Neuronal stem cell (in vitro differentiated cells): ENCODE measurements around the gene TMEM222.

ENCODE experiments used
- DNase-seq: peaks from one replicate; pipeline ENCODE4 v3.0.0-alpha.2; 2013; ENCODE audit warnings: low spot score
- H2AFZ ChIP-seq: one replicate; pipeline ENCODE4 v1.6.1; 2013; ENCODE audit warnings: mild to moderate bottlenecking, low read length, inconsistent platforms
- H2AK5ac ChIP-seq: 2 replicates; pipeline ENCODE4 v1.6.1; 2013; ENCODE audit warnings: low read depth, mild to moderate bottlenecking, inconsistent platforms, low read length, moderate library complexity, mixed read lengths
- H2BK120ac ChIP-seq: 2 replicates; pipeline ENCODE4 v1.6.1; 2013; ENCODE audit warnings: low read depth, mild to moderate bottlenecking, inconsistent platforms, low read length, moderate library complexity, mixed read lengths
- H2BK12ac ChIP-seq: one replicate; pipeline ENCODE4 v1.6.1; 2013; ENCODE audit warnings: low read length, inconsistent platforms
- H2BK15ac ChIP-seq: 2 replicates; pipeline ENCODE4 v1.6.1; 2013; ENCODE audit warnings: mild to moderate bottlenecking, low read length, inconsistent platforms, mixed read lengths
- H2BK5ac ChIP-seq: one replicate; pipeline ENCODE4 v1.6.1; 2013; ENCODE audit warnings: inconsistent platforms, mild to moderate bottlenecking, low read length, moderate library complexity
- H3K14ac ChIP-seq: one replicate; pipeline ENCODE4 v1.6.1; 2013; ENCODE audit warnings: low read length, inconsistent platforms
- H3K18ac ChIP-seq: 2 replicates; pipeline ENCODE4 v1.6.1; 2013; ENCODE audit warnings: low read length, inconsistent platforms
- H3K23ac ChIP-seq: 2 replicates; pipeline ENCODE4 v1.6.1; 2013; ENCODE audit warnings: low read depth, mild to moderate bottlenecking, mixed read lengths, low read length, inconsistent platforms; ENCODE audit not compliant: poor library complexity
- H3K27ac ChIP-seq: replicated peaks from 3 replicates; pipeline ENCODE4 v1.5.1; 2013; ENCODE audit warnings: low read length, inconsistent platforms
- H3K27me3 ChIP-seq, 3 experiments: 2 replicates each; pipeline ENCODE4 v1.6.1; 2013; ENCODE audit warnings: low read length in 3 of 3, mild to moderate bottlenecking in 2 of 3, inconsistent platforms in 1 of 3, low read depth in 1 of 3, mixed read lengths in 1 of 3, moderate library complexity in 1 of 3; ENCODE audit not compliant: control insufficient read depth in 3 of 3, insufficient read depth in 3 of 3
- H3K36me3 ChIP-seq, 2 donors: replicated peaks in 1 of 2; 2 replicates each; pipeline ENCODE4 v1.6.1; 2013; ENCODE audit warnings: low read length in 2 of 2; ENCODE audit not compliant: control insufficient read depth in 2 of 2, insufficient read depth in 2 of 2
- H3K4ac ChIP-seq: 2 replicates; pipeline ENCODE4 v1.6.1; 2013; ENCODE audit warnings: inconsistent platforms, mild to moderate bottlenecking, low read length, moderate library complexity
- H3K4me1 ChIP-seq, 2 donors: 1 replicate in 1 of 2; 2 replicates in 1 of 2; pipeline ENCODE4 v1.6.1; 2013; ENCODE audit warnings: low read length in 2 of 2, low read depth in 1 of 2; ENCODE audit not compliant: control insufficient read depth in 2 of 2, insufficient read depth in 1 of 2
- H3K4me2 ChIP-seq: one replicate; pipeline ENCODE4 v1.6.1; 2013; ENCODE audit warnings: mild to moderate bottlenecking, low read length, inconsistent platforms; ENCODE audit not compliant: insufficient read depth, poor library complexity, severe bottlenecking
- H3K4me3 ChIP-seq, 2 donors: 2 replicates each; pipeline ENCODE4 v1.5.1; 2013; ENCODE audit warnings: low read length in 2 of 2, mild to moderate bottlenecking in 2 of 2, inconsistent platforms in 1 of 2, moderate library complexity in 1 of 2
- H3K79me1 ChIP-seq: one replicate; pipeline ENCODE4 v1.6.1; 2013; ENCODE audit warnings: low read depth, mild to moderate bottlenecking, inconsistent platforms, low read length, moderate library complexity
- H3K9ac ChIP-seq: one replicate; pipeline ENCODE4 v1.6.1; 2013; ENCODE audit warnings: mild to moderate bottlenecking, low read depth, low read length, inconsistent platforms; ENCODE audit not compliant: poor library complexity
- H3K9me3 ChIP-seq, 2 donors: replicated peaks in 1 of 2; 2 replicates each; pipeline versions ENCODE3 to v1.6.1; 2013; ENCODE audit warnings: low read length in 2 of 2, mild to moderate bottlenecking in 2 of 2, inconsistent platforms in 1 of 2, low read depth in 1 of 2, mixed read lengths in 1 of 2, moderate library complexity in 1 of 2; ENCODE audit not compliant: control insufficient read depth in 2 of 2, insufficient read depth in 1 of 2
- H4K8ac ChIP-seq: one replicate; pipeline ENCODE4 v1.6.1; 2013; ENCODE audit warnings: low read depth, mild to moderate bottlenecking, inconsistent platforms, low read length, moderate library complexity
- H4K91ac ChIP-seq: one replicate; pipeline ENCODE4 v1.6.1; 2013; ENCODE audit warnings: low read length, low read depth, mild to moderate bottlenecking, inconsistent platforms; ENCODE audit not compliant: poor library complexity
- WGBS, 2 donors: extraction: QIAGEN DNeasy Blood & Tissue Kit; methylation state at CpG; one replicate each; pipeline ENCODE4 v1.1.7; 2013; ENCODE audit warnings: missing lambda C conversion rate in 2 of 2, mixed read lengths in 1 of 2; ENCODE audit not compliant: insufficient read length in 2 of 2, insufficient replicate concordance in 1 of 2; ENCODE audit errors: extremely low coverage in 2 of 2; 5-methylcytosine and 5-hydroxymethylcytosine counted together

TMEM222 gene

DNA sequence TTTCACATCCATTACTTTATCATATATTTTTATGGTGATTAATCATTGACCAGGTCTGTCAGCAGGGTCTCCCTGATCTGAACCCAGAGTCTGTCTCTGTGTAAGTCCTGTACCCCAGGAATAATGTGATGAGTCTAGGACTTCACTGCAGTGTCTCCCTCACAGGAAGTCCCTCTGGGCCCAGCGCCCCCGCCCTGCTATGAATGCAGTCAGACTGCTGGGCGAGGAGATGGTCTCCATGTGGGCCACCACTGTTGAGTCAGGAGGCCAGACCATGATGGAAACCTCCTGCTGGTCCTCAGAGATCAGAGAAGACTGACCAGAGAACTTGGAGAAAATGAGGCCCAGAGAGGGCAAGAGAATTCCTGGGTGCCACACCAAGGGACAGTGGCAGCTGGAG lies 9.5 kb downstream of the TMEM222 start:
- Histone ChIP-seq H3K4me2 (no peak overlapping the region), H4K8ac (no peak overlapping the region), H4K91ac (no peak overlapping the region), H3K79me1 (no peaks in the 10 kb centered on the region), H2BK12ac (no peak overlapping the region), H3K18ac (no peak overlapping the region), H2AFZ (no peak overlapping the region), H3K4me3 (no peak overlapping the region), H2BK120ac (no peak overlapping the region), H3K23ac (no peak overlapping the region), H2AK5ac (no peak overlapping the region), H3K9ac (no peak overlapping the region), H2BK5ac (no peak overlapping the region), H3K27me3 (peaks cover 0 to 2% (median 0%) of the 10 kb centered on the region in 3 experiments), H3K4me1 (peaks cover 0 to 1% of the 10 kb centered on the region in 2 donors), H3K9me3 (no peaks in the 10 kb centered on the region), H3K27ac (no peak overlapping the region), H2BK15ac (no peak overlapping the region), H3K36me3 (peaks cover 42 to 93% of the 10 kb centered on the region in 2 donors), H3K14ac (no peak overlapping the region), H3K4ac (no peak overlapping the region)
- DNase-seq = no peak
- WGBS, 2 donors = no CpG with 5 or more reads among the region's 3 CpGs

DNA sequence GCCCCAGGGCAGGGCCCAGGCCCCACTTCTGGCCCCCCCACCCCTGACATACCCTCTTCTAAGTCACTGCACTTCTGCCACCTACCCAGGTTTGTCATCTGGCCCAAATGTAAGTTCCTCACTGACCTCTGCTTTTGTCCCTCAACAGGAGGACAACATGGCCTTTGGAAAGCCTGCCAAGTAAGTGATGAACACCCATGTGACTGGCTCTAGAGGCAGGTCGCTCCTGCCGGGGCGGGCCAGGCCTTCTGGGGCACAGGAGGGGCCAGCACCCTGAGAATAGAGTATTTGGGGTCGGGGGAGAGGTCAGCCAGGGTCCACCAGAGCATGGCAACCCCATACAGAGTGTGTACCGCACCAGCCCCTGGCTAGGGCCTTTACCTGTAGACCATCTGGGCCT lies 10.0 kb downstream of the TMEM222 start:
- no CpG with 5 or more reads among the region's 5 CpGs for WGBS, 2 donors

DNA sequence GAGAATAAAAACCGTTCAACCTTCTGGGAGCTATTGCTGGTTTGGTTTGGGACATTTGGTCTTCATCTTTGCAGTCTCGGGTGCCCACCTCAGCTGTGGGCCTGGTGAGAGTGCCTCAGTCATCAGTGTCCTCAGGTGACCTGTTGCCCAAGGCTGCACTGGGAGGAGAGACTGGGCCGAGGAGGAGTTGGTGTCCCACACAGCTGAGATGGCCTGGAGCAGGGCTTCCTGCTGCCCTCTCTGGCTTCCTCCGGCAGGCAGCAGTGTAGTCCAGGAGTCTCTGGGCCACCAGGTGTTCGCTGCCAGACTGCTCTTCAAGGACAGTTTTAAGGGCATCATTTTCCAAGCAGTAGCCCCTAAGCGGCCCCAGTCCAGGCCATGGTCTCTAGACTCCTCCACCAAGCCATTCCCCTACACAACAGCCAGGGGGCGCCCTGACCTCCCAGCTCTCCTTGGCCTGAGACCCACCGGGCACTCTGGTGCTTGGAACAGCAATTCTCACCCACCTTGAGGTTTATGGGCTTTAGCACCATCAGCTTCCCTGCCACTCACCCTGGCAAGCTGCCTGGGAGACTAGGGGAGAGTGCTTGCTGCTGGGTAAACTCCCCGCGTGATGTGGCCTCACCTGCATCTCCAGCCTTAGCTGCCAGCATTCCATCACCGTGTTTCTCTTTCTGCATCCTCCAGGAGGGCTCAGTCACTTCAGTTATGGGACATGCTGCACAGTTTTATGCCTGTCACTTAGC lies 10.7 kb downstream of the TMEM222 start:
- Histone ChIP-seq H3K36me3 (peaks cover 39 to 86% of the 10 kb centered on the region in 2 donors), H3K23ac (peak overlapping the region; percentile 77), H2BK5ac (no peak overlapping the region), H3K4ac (no peak overlapping the region), H3K27me3 (peaks cover 0 to 2% (median 0%) of the 10 kb centered on the region in 3 experiments), H3K9me3 (no peaks in the 10 kb centered on the region), H3K4me2 (no peak overlapping the region), H2AK5ac (peak overlapping the region; percentile 5), H3K79me1 (no peaks in the 10 kb centered on the region), H3K4me3 (peak overlapping the region in 1 of 2 donors; percentile 33), H3K9ac (peak overlapping the region; percentile 80), H3K18ac (no peak overlapping the region), H3K14ac (peak overlapping the region; percentile 72), H2BK120ac (no peak overlapping the region), H4K91ac (no peak overlapping the region), H4K8ac (no peak overlapping the region), H2BK15ac (no peak overlapping the region), H3K4me1 (peaks cover 0 to 1% of the 10 kb centered on the region in 2 donors), H2AFZ (no peak overlapping the region), H3K27ac (no peak overlapping the region), H2BK12ac (no peak overlapping the region)
- no CpG with 5 or more reads among the region's 11 CpGs for WGBS, 2 donors
- no peak for DNase-seq

More for the DNA sequence above, 10.0 kb downstream of the TMEM222 start:
- H3K27me3 ChIP-seq = peaks cover 0 to 2% (median 0%) of the 10 kb centered on the region in 3 experiments
- no peak overlapping the region for H4K8ac ChIP-seq
- no peak overlapping the region for H3K9ac ChIP-seq
- no peak overlapping the region for H3K4ac ChIP-seq
- DNase-seq = no peak
- H2BK12ac ChIP-seq = no peak overlapping the region
- H3K14ac ChIP-seq = no peak overlapping the region
- H3K79me1 ChIP-seq = no peaks in the 10 kb centered on the region
- peaks cover 39 to 93% of the 10 kb centered on the region in 2 donors for H3K36me3 ChIP-seq
- H3K4me3 ChIP-seq = no peak overlapping the region
- H3K18ac ChIP-seq = no peak overlapping the region
- peaks cover 0 to 1% of the 10 kb centered on the region in 2 donors for H3K4me1 ChIP-seq
- H3K4me2 ChIP-seq = no peak overlapping the region
- H2BK15ac ChIP-seq = no peak overlapping the region
- H2BK120ac ChIP-seq = no peak overlapping the region
- H3K27ac ChIP-seq = no peak overlapping the region
- no peak overlapping the region for H2BK5ac ChIP-seq
- no peaks in the 10 kb centered on the region for H3K9me3 ChIP-seq
- no peak overlapping the region for H2AK5ac ChIP-seq
- no peak overlapping the region for H2AFZ ChIP-seq
- H3K23ac ChIP-seq = no peak overlapping the region
- H4K91ac ChIP-seq = no peak overlapping the region

DNA sequence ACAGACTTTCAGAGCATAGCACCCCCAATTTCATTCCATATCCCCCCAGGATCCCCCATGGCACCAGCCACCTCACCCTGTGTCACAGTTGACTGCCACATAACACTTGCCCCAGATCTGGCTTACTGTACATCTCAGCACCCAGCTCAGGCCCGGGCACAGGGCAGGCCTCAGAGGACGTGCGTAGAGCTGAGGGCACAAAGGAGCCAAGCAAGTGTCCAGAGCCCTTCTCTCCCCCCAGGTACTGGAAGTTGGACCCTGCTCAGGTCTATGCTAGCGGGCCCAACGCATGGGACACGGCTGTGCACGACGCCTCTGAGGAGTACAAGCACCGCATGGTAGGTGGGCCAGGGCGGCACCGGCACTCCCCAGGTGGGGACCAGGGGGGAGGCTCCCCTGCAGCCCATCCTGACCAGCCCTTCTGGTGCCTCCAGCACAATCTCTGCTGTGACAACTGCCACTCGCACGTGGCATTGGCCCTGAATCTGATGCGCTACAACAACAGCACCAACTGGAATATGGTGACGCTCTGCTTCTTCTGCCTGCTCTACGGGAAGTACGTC lies 11.8 kb downstream of the TMEM222 start:
- Histone ChIP-seq H2BK120ac (no peak overlapping the region), H2BK5ac (no peak overlapping the region), H3K36me3 (peaks cover 39 to 76% of the 10 kb centered on the region in 2 donors), H2BK15ac (no peak overlapping the region), H2AK5ac (no peak overlapping the region), H3K4me2 (no peak overlapping the region), H3K23ac (peak overlapping the region; percentile 12), H2AFZ (no peak overlapping the region), H3K9me3 (no peaks in the 10 kb centered on the region), H3K4me1 (peaks cover 3 to 6% of the 10 kb centered on the region in 2 donors), H3K27me3 (peaks cover 0 to 2% (median 0%) of the 10 kb centered on the region in 3 experiments), H3K4me3 (no peak overlapping the region), H3K79me1 (no peaks in the 10 kb centered on the region), H3K9ac (no peak overlapping the region), H3K14ac (no peak overlapping the region), H3K27ac (no peak overlapping the region), H3K4ac (no peak overlapping the region), H2BK12ac (no peak overlapping the region), H3K18ac (no peak overlapping the region), H4K8ac (no peak overlapping the region), H4K91ac (no peak overlapping the region)
- WGBS, 2 donors = no CpG with 5 or more reads among the region's 17 CpGs
- no peak for DNase-seq
